Measurements from ENCODE around the gene CPZ. TPM values are rescaled to one million over a fixed set of nuclear protein-coding genes. Genes with fewer than 3 reads are reported as not detected.

The CPZ gene
- total and polyA plus RNA-seq, 2 of the 4 experiments (the other 2 are of a cell fraction) = 0.90 to 10.3 TPM

GRCh38 chr4:8600266-8600665 is 7.7 kb downstream of the CPZ start:
- H3K4me2 ChIP-seq (ENCODE audit: low read depth, low read length) = no peak overlapping the region
- TF ChIP-seq FOS (IDR thresholded peaks at IDR 0.05; ENCODE audit: low read depth, low read length) = no peak
- TF ChIP-seq RAD21 (IDR thresholded peaks at IDR 0.05; ENCODE audit: low read length) = no peak
- TF ChIP-seq MAZ (IDR thresholded peaks at IDR 0.05; ENCODE audit: borderline replicate concordance, low read depth, low read length) = no peak
- no peak for TF ChIP-seq NFE2L2 (IDR thresholded peaks at IDR 0.05; ENCODE audit: low read depth, low read length)
- TF ChIP-seq RCOR1 (IDR thresholded peaks at IDR 0.05; ENCODE audit: insufficient replicate concordance, low read length) = no peak
- TF ChIP-seq USF2 (IDR thresholded peaks at IDR 0.05; ENCODE audit: low read depth, low read length) = no peak
- TF ChIP-seq BHLHE40 (IDR thresholded peaks at IDR 0.05; ENCODE audit: low read depth, low read length) = no peak
- TF ChIP-seq SMC3 (IDR thresholded peaks at IDR 0.05; ENCODE audit: low read depth, low read length) = no peak
- no peak for TF ChIP-seq MXI1 (IDR thresholded peaks at IDR 0.05; ENCODE audit: borderline replicate concordance, low read depth, low read length)
- TF ChIP-seq MAFK (IDR thresholded peaks at IDR 0.05; ENCODE audit: low read depth, low read length) = no peak
- no peak for TF ChIP-seq CEBPB (IDR thresholded peaks at IDR 0.05; ENCODE audit: low read depth, low read length)
- TF ChIP-seq RFX5 (IDR thresholded peaks at IDR 0.05; ENCODE audit: low read depth, low read length) = no peak
- TF ChIP-seq POLR2A (IDR thresholded peaks at IDR 0.05; ENCODE audit: low read depth, low read length) = no peak
- H3K18ac ChIP-seq (ENCODE audit: low read depth, low read length) = no peak overlapping the region
- POLR2A ChIA-PET (ENCODE audit: unreplicated experiment) = no interaction called here
- DNase-seq (no peak), ATAC-seq (ENCODE audit: low read depth) (no peak)
- no peak overlapping the region for H4K91ac ChIP-seq (ENCODE audit: insufficient read depth, low read depth, low read length)
- H2AFZ ChIP-seq (replicated peaks; ENCODE audit: low read length, poor library complexity) = peak overlapping the region; percentile 3
- H3K9me1 ChIP-seq (ENCODE audit: insufficient read depth, low read length) = no peaks in the 10 kb centered on the region
- H2BK20ac ChIP-seq (ENCODE audit: low read depth, low read length) = no peak overlapping the region
- no TSS peak for BruUV-seq (replicated peaks)
- in situ Hi-C loops (cut with MboI; ENCODE audit: low sequenced_read_pairs) (loop anchor here (25.0 kb wide), 1 partner anchor 388 kb away; no protein-coding TSS in a partner anchor), dilution Hi-C loops (cut with HindIII; ENCODE audit: low sequenced_read_pairs, unreplicated experiment) (no loop called here), intact Hi-C loops (cut with micrococcal nuclease) (no loop called here)
- peaks cover 3% of the 10 kb centered on the region; the same call in 1 of the 2 replicates for H3K4me1 ChIP-seq (ENCODE audit: control insufficient read depth, insufficient read depth, low read length)
- no peak overlapping the region for H3K14ac ChIP-seq (replicated peaks; ENCODE audit: low read depth, low read length)
- no peak overlapping the region for H2BK5ac ChIP-seq (ENCODE audit: low read depth, low read length, poor library complexity, severe bottlenecking)
- H3K27me3 ChIP-seq (ENCODE audit: control insufficient read depth, insufficient read depth, low read length) = no peaks in the 10 kb centered on the region; the same call in 1 of the 2 replicates
- no peak overlapping the region for H2AK9ac ChIP-seq (replicated peaks; ENCODE audit: low read depth, low read length, poor library complexity)
- no peaks in the 10 kb centered on the region for H3K9me3 ChIP-seq (ENCODE audit: control insufficient read depth, insufficient read depth, low read length)
- H3K9ac ChIP-seq (ENCODE audit: low read depth, low read length) = no peak overlapping the region
- H3K79me1 ChIP-seq (ENCODE audit: low read depth in 1 of 2, low read length in 2 of 2) = no peaks in the 10 kb centered on the region
- WGBS, 2 experiments (ENCODE audit: extremely low coverage in 2 of 2, insufficient read length in 1 of 2) = 92% methylated on average over 7 of the region's 13 CpGs; no CpG with 5 or more reads in 1 of the 2 experiments
- no peak overlapping the region for H2AK5ac ChIP-seq (ENCODE audit: low read depth, low read length)
- no peak overlapping the region for H3K4me3 ChIP-seq (ENCODE audit: insufficient read depth, low read depth, low read length)
- H4K8ac ChIP-seq (ENCODE audit: low read depth in 2 of 2, low read length in 2 of 2) = no peak overlapping the region
- H3K23ac ChIP-seq (ENCODE audit: low read depth, low read length) = no peak overlapping the region
- no peak overlapping the region for H4K5ac ChIP-seq (ENCODE audit: low read depth, low read length)
- H2BK15ac ChIP-seq (ENCODE audit: low read depth, low read length) = no peak overlapping the region
- peaks cover 48% of the 10 kb centered on the region; the same call in 1 of the 2 replicates for H3K36me3 ChIP-seq (ENCODE audit: control insufficient read depth, insufficient read depth, low read length)
- no peak overlapping the region for H3K56ac ChIP-seq (ENCODE audit: extremely low read depth, insufficient read depth, low read length)
- H4K20me1 ChIP-seq (ENCODE audit: insufficient read depth, low read length) = peaks cover 4% of the 10 kb centered on the region; the same call in 1 of the 2 replicates
- CTCF ChIA-PET = no interaction called here
- H3K4ac ChIP-seq (ENCODE audit: low read depth, low read length) = no peak overlapping the region
- no peak overlapping the region for H2BK120ac ChIP-seq (ENCODE audit: low read depth, low read length)
- H3K27ac ChIP-seq (ENCODE audit: insufficient read depth, low read length) = no peak overlapping the region
